PC-9 (cell line): Measurements from ENCODE around the gene DPP10.

Experiments
- EZH2 ChIP-seq: fragments of 200-600 bp; sonication (generic); IDR thresholded peaks from 2 replicates; pipeline ENCODE4 v1.8.0; 2017; ENCODE audit warnings: antibody characterized with exemption, low read depth
- TF ChIP-seq, protein P1 (sequence below): fragments of 200-600 bp; sonication (generic); conservative IDR thresholded peaks from 2 replicates; pipeline ENCODE4 v1.6.1; 2017; ENCODE audit warnings: mixed run types, antibody characterized with exemption, mild to moderate bottlenecking, moderate library complexity

- TF ChIP-seq, protein P1, sequence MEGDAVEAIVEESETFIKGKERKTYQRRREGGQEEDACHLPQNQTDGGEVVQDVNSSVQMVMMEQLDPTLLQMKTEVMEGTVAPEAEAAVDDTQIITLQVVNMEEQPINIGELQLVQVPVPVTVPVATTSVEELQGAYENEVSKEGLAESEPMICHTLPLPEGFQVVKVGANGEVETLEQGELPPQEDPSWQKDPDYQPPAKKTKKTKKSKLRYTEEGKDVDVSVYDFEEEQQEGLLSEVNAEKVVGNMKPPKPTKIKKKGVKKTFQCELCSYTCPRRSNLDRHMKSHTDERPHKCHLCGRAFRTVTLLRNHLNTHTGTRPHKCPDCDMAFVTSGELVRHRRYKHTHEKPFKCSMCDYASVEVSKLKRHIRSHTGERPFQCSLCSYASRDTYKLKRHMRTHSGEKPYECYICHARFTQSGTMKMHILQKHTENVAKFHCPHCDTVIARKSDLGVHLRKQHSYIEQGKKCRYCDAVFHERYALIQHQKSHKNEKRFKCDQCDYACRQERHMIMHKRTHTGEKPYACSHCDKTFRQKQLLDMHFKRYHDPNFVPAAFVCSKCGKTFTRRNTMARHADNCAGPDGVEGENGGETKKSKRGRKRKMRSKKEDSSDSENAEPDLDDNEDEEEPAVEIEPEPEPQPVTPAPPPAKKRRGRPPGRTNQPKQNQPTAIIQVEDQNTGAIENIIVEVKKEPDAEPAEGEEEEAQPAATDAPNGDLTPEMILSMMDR = no peak
- TF ChIP-seq EZH2 = no peak
These were observed 344.5 kb downstream of the DPP10 start for GRCh38 chr2:114786901-114787300.
